Choroid plexus epithelial cell (primary cell): ENCODE results near the gene FARP1.

Experiments
- DNase-seq: peaks from one replicate; pipeline ENCODE4 v3.0.0-alpha.2; 2010; ENCODE audit warnings: low read depth
- H3K4me3 ChIP-seq: 2 replicates; pipeline ENCODE4 v1.5.1; 2011; ENCODE audit warnings: low read depth, mild to moderate bottlenecking, control low read depth, low read length, moderate library complexity
- CTCF ChIP-seq: conservative IDR thresholded peaks from 2 replicates; pipeline ENCODE4 v1.5.1; 2011; ENCODE audit warnings: low read depth, mild to moderate bottlenecking, control low read depth, inconsistent platforms, low read length, moderate library complexity

FARP1 gene

DNA sequence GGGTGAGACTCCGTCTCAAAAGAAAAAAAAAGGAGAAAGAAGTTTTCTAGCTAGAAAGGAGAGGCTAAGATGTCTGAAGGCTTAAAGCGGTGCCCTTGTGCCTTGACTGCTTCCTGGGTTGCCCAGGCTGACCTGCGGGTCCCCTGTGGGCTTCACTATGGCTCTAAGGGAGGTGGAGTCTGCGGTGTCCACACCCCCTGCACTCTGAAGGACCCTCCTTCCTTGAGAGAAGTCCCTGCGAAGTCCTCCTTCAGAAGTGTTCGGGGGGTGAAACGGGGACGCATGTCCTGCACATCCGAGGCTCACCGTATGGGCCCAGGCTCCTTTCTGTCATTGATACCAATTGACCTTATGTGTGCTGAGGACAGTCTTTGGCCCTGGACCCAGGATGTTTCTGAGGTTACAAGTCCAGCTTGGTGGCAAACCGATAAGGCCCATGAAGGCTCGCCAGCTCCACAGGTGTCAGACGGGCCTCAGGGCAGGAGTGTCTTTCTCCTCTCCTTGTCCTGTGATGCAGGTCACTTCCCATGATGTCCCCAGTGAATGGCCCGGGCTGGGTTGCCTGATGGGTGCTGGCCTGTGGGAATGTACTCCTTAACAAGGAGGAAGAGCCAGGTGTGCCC, 45.8 kb downstream of the FARP1 start:
- DNase-seq = no peak
- no peak overlapping the region for H3K4me3 ChIP-seq
- TF ChIP-seq CTCF = no peak

GRCh38 chr13:98189841-98190505, 47.1 kb downstream of the FARP1 start:
- no peak overlapping the region for H3K4me3 ChIP-seq
- DNase-seq = no peak
- TF ChIP-seq CTCF = no peak

- no peak for TF ChIP-seq CTCF
- no peak overlapping the region for H3K4me3 ChIP-seq
- no peak for DNase-seq
These were observed 48.1 kb downstream of the FARP1 start for GRCh38 chr13:98190889-98191444.

DNA sequence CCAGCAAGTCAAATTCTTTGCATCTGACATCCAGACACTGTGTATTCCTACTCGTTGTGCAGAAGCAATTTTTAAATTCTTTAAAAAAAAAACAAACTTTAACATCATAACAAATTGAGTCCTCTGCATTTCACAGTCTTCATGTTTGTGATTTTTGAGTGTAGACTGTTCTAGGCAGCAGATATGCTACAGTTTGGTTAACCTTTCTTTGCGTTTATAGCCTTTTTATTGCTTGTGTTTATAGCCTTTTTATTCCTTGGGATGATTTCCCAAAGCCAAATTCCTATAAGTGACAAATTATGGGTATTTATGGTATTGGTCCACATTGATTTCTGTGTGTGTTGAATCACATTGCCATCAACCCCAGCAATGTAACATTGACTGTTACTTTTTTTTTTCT, 49.1 kb downstream of the FARP1 start:
- no peak for TF ChIP-seq CTCF
- DNase-seq = no peak
- no peak overlapping the region for H3K4me3 ChIP-seq

- no peak for DNase-seq
- H3K4me3 ChIP-seq = no peak overlapping the region
- TF ChIP-seq CTCF = no peak
These were observed 52.3 kb downstream of the FARP1 start for GRCh38 chr13:98195054-98195791.

DNA sequence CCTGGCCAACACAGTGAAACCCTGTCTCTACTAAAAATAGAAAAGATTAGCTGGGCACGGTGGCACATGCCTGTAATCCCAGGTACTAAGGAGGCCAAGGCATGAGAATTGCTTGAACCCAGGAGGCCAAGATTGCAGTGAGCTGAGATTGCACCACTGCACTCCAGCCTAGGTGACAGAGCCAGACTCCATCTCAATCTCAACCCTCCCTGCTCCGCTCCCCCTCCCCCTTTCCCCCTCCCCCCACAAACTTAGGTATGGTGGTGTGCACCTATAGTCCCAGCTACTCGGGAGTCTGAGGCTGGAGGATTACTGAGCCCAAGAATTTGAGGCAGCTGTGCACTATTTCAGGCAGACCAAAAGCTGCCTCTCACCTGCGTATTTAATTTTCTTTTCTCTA, 55.8 kb downstream of the FARP1 start:
- no peak overlapping the region for H3K4me3 ChIP-seq
- TF ChIP-seq CTCF = no peak
- DNase-seq = no peak
